ENCODE data around the gene SLC12A8. TPM values are rescaled to one million over a fixed set of nuclear protein-coding genes. Genes with fewer than 3 reads are reported as not detected.

Gene SLC12A8
- total RNA-seq, 4 donors from 2014 or later: 1.0 TPM; not detected in 3

- in situ Hi-C loops (cut with MboI; ENCODE audit: low sequenced_read_pairs in 4 of 4): loop anchor here in 1 of 4 donors (25.0 kb wide), 1 partner anchor 389 kb away; no protein-coding TSS in a partner anchor
Observed at GRCh38 chr3:125151442-125151817, 61.1 kb downstream of the SLC12A8 start.

GRCh38 chr3:125150525-125151441 is 61.8 kb downstream of the SLC12A8 start:
- ATAC-seq (peak in 1 of 2 donors; percentile 54), DNase-seq (no peak)
- Histone ChIP-seq H3K36me3 (no peaks in the 10 kb centered on the region), H3K9me3 (no peaks in the 10 kb centered on the region), H3K4me3 (no peak overlapping the region), H3K27ac (no peak overlapping the region), H3K27me3 (no peaks in the 10 kb centered on the region), H3K4me1 (peaks cover 5 to 6% of the 10 kb centered on the region in 2 donors)
- intact Hi-C loops (cut with DNase I; ENCODE audit: low total_unique reads) (no loop called here), in situ Hi-C loops (cut with MboI; ENCODE audit: low sequenced_read_pairs in 4 of 4) (loop anchor here in 1 of 4 donors (25.0 kb wide), 1 partner anchor 388 kb away; no protein-coding TSS in a partner anchor)
- TF ChIP-seq CTCF (IDR thresholded peaks at IDR 0.05 in 4 of 5, conservative IDR thresholded peaks at IDR 0.05 in 1 of 5) (peak in 4 of 5 experiments; percentile 14 to 47 (median 32)), POLR2A (IDR thresholded peaks at IDR 0.05) (no peak)

More at GRCh38 chr3:125151442-125151817, 61.1 kb downstream of the SLC12A8 start:
- Histone ChIP-seq H3K9me3 (no peaks in the 10 kb centered on the region), H3K36me3 (no peaks in the 10 kb centered on the region), H3K27ac (no peak overlapping the region), H3K4me3 (no peak overlapping the region), H3K4me1 (peaks cover 5 to 6% of the 10 kb centered on the region in 2 donors), H3K27me3 (no peaks in the 10 kb centered on the region)
- intact Hi-C loops (cut with DNase I; ENCODE audit: low total_unique reads): no loop called here
- ATAC-seq (no peak), DNase-seq (no peak)
- TF ChIP-seq CTCF (IDR thresholded peaks at IDR 0.05 in 4 of 5, conservative IDR thresholded peaks at IDR 0.05 in 1 of 5): no peak
- TF ChIP-seq POLR2A (IDR thresholded peaks at IDR 0.05): no peak

DNA sequence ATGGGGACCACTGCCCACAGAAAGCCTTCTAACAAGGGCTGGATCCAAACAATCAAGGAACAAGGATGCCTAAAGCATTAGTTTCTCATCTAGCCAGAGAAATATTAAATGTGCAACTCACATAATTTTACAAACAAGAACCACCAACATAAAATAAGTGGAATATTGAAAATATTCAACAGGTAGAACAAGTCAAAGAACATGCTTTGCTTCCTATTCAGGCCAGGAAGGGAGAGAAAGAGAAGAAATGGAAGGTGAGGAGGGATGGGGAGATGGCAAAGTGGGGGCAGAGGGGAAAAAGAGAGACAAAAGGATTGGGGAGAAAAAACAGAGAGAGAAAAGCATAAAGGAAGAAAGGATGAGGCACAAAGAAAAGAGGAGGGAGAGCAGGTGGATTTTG is 63.1 kb downstream of the SLC12A8 start:
- no peak overlapping the region for H3K27ac ChIP-seq
- DNase-seq: no peak
- H3K9me3 ChIP-seq: no peaks in the 10 kb centered on the region
- H3K27me3 ChIP-seq: no peaks in the 10 kb centered on the region
- in situ Hi-C loops (cut with MboI; ENCODE audit: low sequenced_read_pairs in 4 of 4): no loop called here
- TF ChIP-seq POLR2A (IDR thresholded peaks at IDR 0.05) (no peak), CTCF (IDR thresholded peaks at IDR 0.05 in 4 of 5, conservative IDR thresholded peaks at IDR 0.05 in 1 of 5) (no peak)
- no peaks in the 10 kb centered on the region for H3K36me3 ChIP-seq
- no peak overlapping the region for H3K4me3 ChIP-seq
- ATAC-seq: no peak
- peaks cover 5 to 10% of the 10 kb centered on the region in 2 donors for H3K4me1 ChIP-seq
- intact Hi-C loops (cut with DNase I; ENCODE audit: low total_unique reads): no loop called here

DNA sequence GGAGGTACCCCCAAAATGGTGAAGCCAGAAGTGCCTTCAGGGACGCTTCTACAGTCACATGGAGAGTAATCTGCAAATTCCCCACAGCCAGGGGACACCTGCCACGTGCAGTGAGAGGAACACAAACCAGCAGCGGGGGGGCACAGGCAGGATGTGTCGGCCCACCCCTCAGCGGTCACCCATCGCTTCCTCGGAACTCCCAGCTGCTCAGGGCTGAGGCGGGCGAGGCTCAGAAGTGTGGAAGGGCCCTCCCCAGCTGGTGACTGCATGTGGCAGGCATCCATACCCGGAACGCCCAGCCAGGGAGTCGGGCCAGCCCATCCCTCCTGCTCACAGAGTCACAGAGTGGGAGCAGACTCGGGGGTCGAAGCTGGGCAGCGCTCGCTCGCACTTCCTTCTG is 63.7 kb downstream of the SLC12A8 start:
- DNase-seq (no peak), ATAC-seq (no peak)
- TF ChIP-seq POLR2A (IDR thresholded peaks at IDR 0.05) (no peak), CTCF (IDR thresholded peaks at IDR 0.05 in 4 of 5, conservative IDR thresholded peaks at IDR 0.05 in 1 of 5) (no peak)
- Histone ChIP-seq H3K4me3 (no peak overlapping the region), H3K27me3 (no peaks in the 10 kb centered on the region), H3K9me3 (no peaks in the 10 kb centered on the region), H3K27ac (no peak overlapping the region), H3K36me3 (no peaks in the 10 kb centered on the region), H3K4me1 (peaks cover 5 to 15% of the 10 kb centered on the region in 2 donors)
- intact Hi-C loops (cut with DNase I; ENCODE audit: low total_unique reads): no loop called here
- in situ Hi-C loops (cut with MboI; ENCODE audit: low sequenced_read_pairs in 4 of 4): no loop called here
